Neural cell (in vitro differentiated cells): ENCODE data around the gene SMAGP.
"Not testable (repeated sequence)": the region's sequence is repeated elsewhere in the genome, so short reads cannot be mapped to it uniquely, and the experiment has no call there.

Experiments
- EP300 ChIP-seq: fragments of 450-650 bp; conservative IDR thresholded peaks from 2 replicates; pipeline ENCODE4 v1.6.1; 2014; ENCODE audit warnings: antibody characterized with exemption, mild to moderate bottlenecking, moderate library complexity; ENCODE audit not compliant: poor library complexity, severe bottlenecking
- EZH2 ChIP-seq: fragments of 200-600, 300-800 bp; shearing (Covaris generic), sonication (generic); IDR thresholded peaks from 2 replicates; pipeline ENCODE4 v1.6.1; 2014; ENCODE audit warnings: antibody characterized with exemption, low read length, borderline replicate concordance, mild to moderate bottlenecking; ENCODE audit not compliant: insufficient read depth, poor library complexity, severe bottlenecking
- MXI1 ChIP-seq: fragments of 450-650 bp; conservative IDR thresholded peaks from 2 replicates; pipeline ENCODE4 v1.6.1; 2014; ENCODE audit warnings: antibody characterized with exemption, mild to moderate bottlenecking; ENCODE audit not compliant: poor library complexity, severe bottlenecking
- POLR2AphosphoS5 ChIP-seq: IDR thresholded peaks from 2 replicates; pipeline ENCODE4 v1.6.1; 2012
- SMC3 ChIP-seq: fragments of 450-650 bp; conservative IDR thresholded peaks from 2 replicates; pipeline ENCODE4 v1.6.1; 2014; ENCODE audit warnings: antibody characterized with exemption, mild to moderate bottlenecking, moderate library complexity; ENCODE audit not compliant: poor library complexity
- TF ChIP-seq, protein P1 (sequence below): IDR thresholded peaks from 2 replicates; pipeline ENCODE4 v1.6.1; 2012; ENCODE audit warnings: borderline replicate concordance
- TF ChIP-seq, protein P2 (sequence below): fragments of 450-650 bp; IDR thresholded peaks from 2 replicates; pipeline ENCODE4 v1.5.1; 2014; ENCODE audit warnings: antibody characterized with exemption, mild to moderate bottlenecking, moderate library complexity; ENCODE audit not compliant: poor library complexity, severe bottlenecking

DNA sequence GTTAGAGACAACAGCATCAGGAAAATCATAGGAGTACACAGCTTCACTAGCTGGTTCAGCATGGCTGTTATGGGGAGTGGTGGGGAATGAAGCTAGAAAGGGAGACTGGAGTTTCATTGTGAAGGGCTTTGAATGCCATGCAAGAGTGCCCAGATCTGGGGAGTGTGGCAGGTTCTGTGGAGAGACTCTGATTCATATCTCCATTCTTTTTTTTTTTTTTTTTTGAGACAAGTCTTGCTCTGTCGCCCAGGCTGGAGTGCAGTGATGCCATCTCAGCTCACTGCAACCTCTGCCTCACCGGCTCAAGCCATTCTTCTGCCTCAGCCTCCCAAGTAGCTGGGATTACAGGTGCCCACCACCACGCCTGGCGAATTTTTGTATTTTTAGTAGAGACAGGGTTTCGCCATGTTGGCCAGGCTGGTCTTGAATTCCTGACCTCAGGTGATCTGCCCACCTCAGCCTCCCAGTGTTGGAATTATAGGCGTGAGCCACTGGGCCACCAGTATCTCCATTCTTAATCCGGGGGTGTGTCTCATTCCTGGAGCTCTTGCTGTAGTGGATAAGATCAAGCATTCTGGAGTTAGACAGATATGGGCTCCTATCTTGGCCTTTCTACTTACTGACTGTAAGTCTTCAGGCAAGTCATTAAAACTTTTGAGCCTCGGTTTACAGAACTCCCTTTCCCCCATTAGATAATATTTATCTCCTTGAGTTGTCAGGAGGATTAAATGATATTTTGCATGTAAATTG lies 48.0 kb upstream of the SMAGP start:
- TF ChIP-seq, protein P1, sequence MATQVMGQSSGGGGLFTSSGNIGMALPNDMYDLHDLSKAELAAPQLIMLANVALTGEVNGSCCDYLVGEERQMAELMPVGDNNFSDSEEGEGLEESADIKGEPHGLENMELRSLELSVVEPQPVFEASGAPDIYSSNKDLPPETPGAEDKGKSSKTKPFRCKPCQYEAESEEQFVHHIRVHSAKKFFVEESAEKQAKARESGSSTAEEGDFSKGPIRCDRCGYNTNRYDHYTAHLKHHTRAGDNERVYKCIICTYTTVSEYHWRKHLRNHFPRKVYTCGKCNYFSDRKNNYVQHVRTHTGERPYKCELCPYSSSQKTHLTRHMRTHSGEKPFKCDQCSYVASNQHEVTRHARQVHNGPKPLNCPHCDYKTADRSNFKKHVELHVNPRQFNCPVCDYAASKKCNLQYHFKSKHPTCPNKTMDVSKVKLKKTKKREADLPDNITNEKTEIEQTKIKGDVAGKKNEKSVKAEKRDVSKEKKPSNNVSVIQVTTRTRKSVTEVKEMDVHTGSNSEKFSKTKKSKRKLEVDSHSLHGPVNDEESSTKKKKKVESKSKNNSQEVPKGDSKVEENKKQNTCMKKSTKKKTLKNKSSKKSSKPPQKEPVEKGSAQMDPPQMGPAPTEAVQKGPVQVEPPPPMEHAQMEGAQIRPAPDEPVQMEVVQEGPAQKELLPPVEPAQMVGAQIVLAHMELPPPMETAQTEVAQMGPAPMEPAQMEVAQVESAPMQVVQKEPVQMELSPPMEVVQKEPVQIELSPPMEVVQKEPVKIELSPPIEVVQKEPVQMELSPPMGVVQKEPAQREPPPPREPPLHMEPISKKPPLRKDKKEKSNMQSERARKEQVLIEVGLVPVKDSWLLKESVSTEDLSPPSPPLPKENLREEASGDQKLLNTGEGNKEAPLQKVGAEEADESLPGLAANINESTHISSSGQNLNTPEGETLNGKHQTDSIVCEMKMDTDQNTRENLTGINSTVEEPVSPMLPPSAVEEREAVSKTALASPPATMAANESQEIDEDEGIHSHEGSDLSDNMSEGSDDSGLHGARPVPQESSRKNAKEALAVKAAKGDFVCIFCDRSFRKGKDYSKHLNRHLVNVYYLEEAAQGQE, result not testable (repeated sequence)
- not testable (repeated sequence) for TF ChIP-seq MXI1, SMC3, EP300, POLR2AphosphoS5, EZH2
- TF ChIP-seq, protein P2, sequence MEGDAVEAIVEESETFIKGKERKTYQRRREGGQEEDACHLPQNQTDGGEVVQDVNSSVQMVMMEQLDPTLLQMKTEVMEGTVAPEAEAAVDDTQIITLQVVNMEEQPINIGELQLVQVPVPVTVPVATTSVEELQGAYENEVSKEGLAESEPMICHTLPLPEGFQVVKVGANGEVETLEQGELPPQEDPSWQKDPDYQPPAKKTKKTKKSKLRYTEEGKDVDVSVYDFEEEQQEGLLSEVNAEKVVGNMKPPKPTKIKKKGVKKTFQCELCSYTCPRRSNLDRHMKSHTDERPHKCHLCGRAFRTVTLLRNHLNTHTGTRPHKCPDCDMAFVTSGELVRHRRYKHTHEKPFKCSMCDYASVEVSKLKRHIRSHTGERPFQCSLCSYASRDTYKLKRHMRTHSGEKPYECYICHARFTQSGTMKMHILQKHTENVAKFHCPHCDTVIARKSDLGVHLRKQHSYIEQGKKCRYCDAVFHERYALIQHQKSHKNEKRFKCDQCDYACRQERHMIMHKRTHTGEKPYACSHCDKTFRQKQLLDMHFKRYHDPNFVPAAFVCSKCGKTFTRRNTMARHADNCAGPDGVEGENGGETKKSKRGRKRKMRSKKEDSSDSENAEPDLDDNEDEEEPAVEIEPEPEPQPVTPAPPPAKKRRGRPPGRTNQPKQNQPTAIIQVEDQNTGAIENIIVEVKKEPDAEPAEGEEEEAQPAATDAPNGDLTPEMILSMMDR, result not testable (repeated sequence)
